B cell (primary cell): ENCODE measurements around the gene MDK. TPM values are rescaled to one million over a fixed set of nuclear protein-coding genes. Genes with fewer than 3 reads are reported as not detected.

Experiments
- ATAC-seq: fragments of 200-7000 bp; cut with Tn5 transposase; one replicate; pipeline ENCODE4 v1.10.0; 2021; ENCODE audit warnings: low read depth, mild to moderate bottlenecking, moderate number of reproducible peaks, moderate library complexity
- CTCF ChIA-PET: fragments of 350-600 bp; sonication (Branson Sonifier 250); formaldehyde crosslinking; loops from one replicate; lab custom pipeline; 2021; ENCODE audit warnings: antibody characterized with exemption, inconsistent platforms; lab: Charles Lee
- POLR2A ChIA-PET: fragments of 350-600 bp; sonication (Branson Sonifier 250); formaldehyde crosslinking; loops from one replicate; lab custom pipeline; 2021; ENCODE audit warnings: antibody characterized with exemption; lab: Charles Lee
- DNase-seq: peaks from one replicate; pipeline ENCODE4 v3.0.0; 2013
- H2AFZ ChIP-seq: 2 replicates; pipeline ENCODE4 v1.6.1; 2012; ENCODE audit warnings: mild to moderate bottlenecking, low read depth, low read length; ENCODE audit not compliant: insufficient read depth, poor library complexity, severe bottlenecking
- H3K27ac ChIP-seq, 2 donors: 1 replicate in 1 of 2; 2 replicates in 1 of 2; pipeline ENCODE4 v1.5.1; 2012 to 2013; ENCODE audit warnings: low read length in 2 of 2, mild to moderate bottlenecking in 2 of 2, moderate library complexity in 1 of 2
- H3K27me3 ChIP-seq, 4 experiments: fragments of 200-600 bp in 1 of 4; sonication (generic) in 1 of 4; replicated peaks in 1 of 4; 1 replicate in 2 of 4; 2 replicates in 2 of 4; pipeline versions ENCODE4 v1.6.1 to v1.7.0; 2013 to 2016; ENCODE audit warnings: low read length in 3 of 4, mild to moderate bottlenecking in 2 of 4, mixed read lengths in 1 of 4, moderate library complexity in 1 of 4; ENCODE audit not compliant: insufficient read depth in 4 of 4, control insufficient read depth in 3 of 4; ENCODE audit errors: control extremely low read depth in 1 of 4
- H3K36me3 ChIP-seq, 2 experiments: replicated peaks in 1 of 2; 1 replicate in 1 of 2; 2 replicates in 1 of 2; pipeline versions ENCODE4 v1.6.1 to v1.7.1; 2013; ENCODE audit warnings: low read length in 1 of 2; ENCODE audit not compliant: insufficient read depth in 2 of 2, control insufficient read depth in 1 of 2; ENCODE audit errors: control extremely low read depth in 1 of 2, extremely low read depth in 1 of 2
- H3K4me1 ChIP-seq, 2 donors: fragments of 200-600 bp in 1 of 2; sonication (generic) in 1 of 2; 1 replicate in 1 of 2; 2 replicates in 1 of 2; pipeline versions ENCODE4 v1.5.1 to v1.6.1; 2013 to 2017; ENCODE audit warnings: low read length in 2 of 2; ENCODE audit not compliant: control insufficient read depth in 2 of 2, insufficient read depth in 2 of 2
- H3K4me2 ChIP-seq: replicated peaks from 2 replicates; pipeline ENCODE3; 2012; ENCODE audit warnings: mild to moderate bottlenecking, low read depth, low read length; ENCODE audit not compliant: poor library complexity, severe bottlenecking
- H3K4me3 ChIP-seq, 5 experiments: fragments of 200-600 bp in 1 of 5; sonication (generic) in 1 of 5; 1 replicate in 3 of 5; 2 replicates in 2 of 5; pipeline versions ENCODE4 v1.5.1 to v1.7.0; 2011 to 2016; ENCODE audit warnings: low read length in 4 of 5, mild to moderate bottlenecking in 4 of 5, low read depth in 2 of 5, control low read depth in 1 of 5, moderate library complexity in 1 of 5; ENCODE audit not compliant: insufficient read depth in 1 of 5; ENCODE audit errors: control extremely low read depth in 1 of 5, extremely low read depth in 1 of 5
- H3K79me2 ChIP-seq: fragments of 200-600 bp; sonication (generic); one replicate; pipeline ENCODE4 v1.6.0; 2016; ENCODE audit warnings: low read length; ENCODE audit not compliant: control insufficient read depth, insufficient read depth
- H3K9ac ChIP-seq: fragments of 200-600 bp; sonication (generic); 2 replicates; pipeline ENCODE4 v1.6.1; 2017; ENCODE audit warnings: mild to moderate bottlenecking, low read length, moderate library complexity
- H3K9me3 ChIP-seq, 3 donors: one replicate each; pipeline versions ENCODE4 v1.6.1 to v1.7.1; 2013; ENCODE audit warnings: low read length in 2 of 3; ENCODE audit not compliant: control insufficient read depth in 2 of 3, insufficient read depth in 1 of 3; ENCODE audit errors: control extremely low read depth in 1 of 3
- H4K20me1 ChIP-seq: 2 replicates; pipeline ENCODE4 v1.6.0; 2012; ENCODE audit warnings: mild to moderate bottlenecking, low read length; ENCODE audit not compliant: insufficient read depth, control insufficient read depth, poor library complexity, severe bottlenecking
- H3K27ac Mint-ChIP-seq: one replicate; pipeline ENCODE4 v1.8.0; 2021; ENCODE audit warnings: mixed read lengths
- H3K27me3 Mint-ChIP-seq: one replicate; pipeline ENCODE4 v1.8.0; 2021; ENCODE audit warnings: mixed read lengths
- H3K4me1 Mint-ChIP-seq: one replicate; pipeline ENCODE4 v1.8.0; 2021; ENCODE audit warnings: mixed read lengths
- H3K4me3 Mint-ChIP-seq: one replicate; pipeline ENCODE4 v1.8.0; 2021; ENCODE audit warnings: mixed read lengths
- H3K9me3 Mint-ChIP-seq: one replicate; pipeline ENCODE4 v1.8.0; 2022; ENCODE audit warnings: mixed read lengths; ENCODE audit not compliant: insufficient read depth
- EZH2 ChIP-seq: IDR thresholded peaks from 2 replicates; pipeline ENCODE4 v1.6.1; 2012; ENCODE audit warnings: borderline replicate concordance, low read depth, mild to moderate bottlenecking, moderate library complexity, low read length; ENCODE audit not compliant: insufficient read depth, poor library complexity, severe bottlenecking
- WGBS: methylation state at CpG from one replicate; pipeline ENCODE4 v1.1.5; 2013; ENCODE audit warnings: missing lambda C conversion rate; ENCODE audit not compliant: insufficient coverage; 5-methylcytosine and 5-hydroxymethylcytosine counted together
- intact Hi-C: fragments of 100-400 bp; cut with micrococcal nuclease; formaldehyde crosslinking; loops from one replicate; pipeline ENCODE4 v1.10.0; 2022
- polyA plus RNA-seq: library from polyadenylated mRNA; depleted of rRNA; stranded (reverse); fragments of >200 nt; gene quantifications from 2 replicates; pipeline ENCODE4 v1.2.3, GENCODE V29; 2012
- total RNA-seq, 2 donors: library from RNA; stranded (reverse); fragments of 120-200 nt in 1 of 2; gene quantifications; 1 replicate in 1 of 2; 2 replicates in 1 of 2; pipeline versions ENCODE4 v1.2.3 to v1.2.4, GENCODE V29; 2013 to 2022
- TF ChIP-seq, protein P1 (sequence below): fragments of 200-600 bp; IDR thresholded peaks from one replicate; pipeline ENCODE4 v1.8.0; 2022; ENCODE audit warnings: antibody characterized with exemption, mild to moderate bottlenecking

The MDK gene
- total and polyA plus RNA-seq, 2 donors (not counting 1 experiment from before 2014, with no cell fraction given) = 1.5 to 2.6 TPM

DNA sequence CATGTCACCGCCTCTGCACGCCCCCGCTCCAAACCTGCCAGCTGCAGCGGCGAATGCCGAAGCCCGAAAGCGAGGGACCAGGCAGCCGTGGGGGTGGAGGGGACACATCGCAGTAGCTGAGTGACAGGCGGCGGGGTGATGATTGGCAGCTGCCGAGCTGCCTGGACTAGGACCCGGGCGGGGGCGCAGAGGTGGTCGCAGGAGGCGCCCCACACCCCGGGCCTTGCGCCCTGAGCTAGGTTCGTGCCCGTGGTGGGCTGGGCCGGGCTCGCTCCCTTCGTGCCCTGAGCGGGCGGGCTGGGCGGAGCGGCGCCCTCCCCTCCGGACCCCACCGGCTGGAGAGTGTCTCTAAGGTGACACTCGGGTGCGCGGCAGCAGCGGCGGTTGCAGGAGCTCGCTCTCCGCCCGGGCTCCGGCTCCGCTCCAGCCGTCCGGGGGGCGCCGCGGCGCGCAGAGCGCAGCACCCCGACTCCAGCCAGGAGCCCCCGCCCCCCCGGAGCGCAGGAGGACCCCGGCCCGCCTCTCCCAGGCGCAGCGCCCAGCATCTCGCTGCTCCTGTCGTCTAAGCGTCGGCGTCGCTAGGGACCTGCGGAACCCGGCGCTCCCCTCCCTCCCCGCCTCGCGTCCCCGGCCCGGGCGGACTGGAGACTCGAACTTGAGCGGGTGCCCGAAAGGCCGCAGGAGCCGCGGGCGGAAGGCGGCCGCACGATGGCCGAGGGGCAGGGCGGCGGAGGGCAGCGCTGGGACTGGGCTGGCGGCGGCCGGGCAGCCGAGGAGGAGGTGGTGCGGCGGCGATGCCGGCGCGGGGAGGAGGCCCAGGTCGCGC is 48.7 kb upstream of the MDK start:
- H3K9me3 Mint-ChIP-seq = no peaks in the 10 kb centered on the region
- peak; percentile 10 for TF ChIP-seq EZH2
- TF ChIP-seq, protein P1, sequence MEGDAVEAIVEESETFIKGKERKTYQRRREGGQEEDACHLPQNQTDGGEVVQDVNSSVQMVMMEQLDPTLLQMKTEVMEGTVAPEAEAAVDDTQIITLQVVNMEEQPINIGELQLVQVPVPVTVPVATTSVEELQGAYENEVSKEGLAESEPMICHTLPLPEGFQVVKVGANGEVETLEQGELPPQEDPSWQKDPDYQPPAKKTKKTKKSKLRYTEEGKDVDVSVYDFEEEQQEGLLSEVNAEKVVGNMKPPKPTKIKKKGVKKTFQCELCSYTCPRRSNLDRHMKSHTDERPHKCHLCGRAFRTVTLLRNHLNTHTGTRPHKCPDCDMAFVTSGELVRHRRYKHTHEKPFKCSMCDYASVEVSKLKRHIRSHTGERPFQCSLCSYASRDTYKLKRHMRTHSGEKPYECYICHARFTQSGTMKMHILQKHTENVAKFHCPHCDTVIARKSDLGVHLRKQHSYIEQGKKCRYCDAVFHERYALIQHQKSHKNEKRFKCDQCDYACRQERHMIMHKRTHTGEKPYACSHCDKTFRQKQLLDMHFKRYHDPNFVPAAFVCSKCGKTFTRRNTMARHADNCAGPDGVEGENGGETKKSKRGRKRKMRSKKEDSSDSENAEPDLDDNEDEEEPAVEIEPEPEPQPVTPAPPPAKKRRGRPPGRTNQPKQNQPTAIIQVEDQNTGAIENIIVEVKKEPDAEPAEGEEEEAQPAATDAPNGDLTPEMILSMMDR = no peak
- Histone ChIP-seq H3K4me1 (peaks cover 12 to 19% of the 10 kb centered on the region in 2 donors), H3K4me3 (peak overlapping the region in 3 of 5 experiments; percentile 33 to 58 (median 41)), H3K9me3 (peaks cover 0 to 9% (median 0%) of the 10 kb centered on the region in 3 donors), H3K9ac (peak overlapping the region; percentile 57), H2AFZ (peak overlapping the region; percentile 66), H3K79me2 (no peaks in the 10 kb centered on the region), H3K4me2 (peak overlapping the region; percentile 92), H3K36me3 (no peaks in the 10 kb centered on the region), H3K27me3 (peaks cover 0 to 70% (median 40%) of the 10 kb centered on the region in 4 experiments), H4K20me1 (no peaks in the 10 kb centered on the region), H3K27ac (no peak overlapping the region)
- no peak overlapping the region for H3K27ac Mint-ChIP-seq
- ATAC-seq (peak; percentile 31), DNase-seq (peak; percentile 46)
- intact Hi-C loops = no loop called here
- peaks cover 66% of the 10 kb centered on the region for H3K27me3 Mint-ChIP-seq
- H3K4me3 Mint-ChIP-seq = peak overlapping the region; percentile 80
- ChIA-PET CTCF (interaction anchor here (1.1 to 1.3 kb wide), 2 partner anchors 19 to 21 kb away, joined by 3 to 4 read pairs; no protein-coding TSS in a partner anchor), POLR2A (no interaction called here)
- H3K4me1 Mint-ChIP-seq = peaks cover 13% of the 10 kb centered on the region
- WGBS = 1% methylated on average over 99 of the region's 99 CpGs

DNA sequence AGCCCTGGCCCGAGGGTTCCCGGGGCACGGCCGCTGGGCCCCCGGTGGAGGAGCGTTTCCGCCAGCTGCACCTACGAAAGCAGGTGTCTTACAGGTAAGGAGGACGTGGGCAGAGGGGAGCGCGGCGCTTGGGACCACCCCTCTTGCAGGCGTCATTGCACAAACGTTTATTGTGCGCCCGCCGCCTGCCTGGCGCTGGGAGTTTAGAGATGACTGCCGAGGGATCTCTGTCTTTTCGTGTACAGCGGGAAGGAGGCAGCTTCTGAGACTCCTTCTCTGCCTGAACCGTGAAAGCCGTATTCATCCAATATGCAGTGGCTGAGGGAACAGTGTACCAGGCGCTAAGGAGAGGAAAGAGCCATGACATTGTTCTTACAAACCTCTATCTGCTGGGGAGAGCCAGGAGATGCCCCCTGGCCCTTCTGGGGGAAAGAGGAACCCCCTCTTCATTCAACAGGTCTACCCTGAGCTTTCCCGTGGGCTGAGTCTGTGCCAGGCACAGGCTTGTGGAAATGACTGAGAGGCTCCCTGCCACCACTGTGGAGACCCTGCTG is 48.0 kb upstream of the MDK start:
- Mint-ChIP-seq H3K4me1 (peaks cover 13% of the 10 kb centered on the region), H3K27ac (no peak overlapping the region), H3K9me3 (no peaks in the 10 kb centered on the region), H3K27me3 (peaks cover 69% of the 10 kb centered on the region), H3K4me3 (peak overlapping the region; percentile 80)
- H3K27me3 ChIP-seq = peaks cover 0 to 75% (median 40%) of the 10 kb centered on the region in 4 experiments
- H3K9ac ChIP-seq = peak overlapping the region; percentile 57
- 2% methylated on average over 24 of the region's 25 CpGs for WGBS
- H3K9me3 ChIP-seq = peaks cover 0 to 9% (median 0%) of the 10 kb centered on the region in 3 donors
- TF ChIP-seq EZH2 = no peak
- TF ChIP-seq, protein P1 = no peak
- H2AFZ ChIP-seq = peak overlapping the region; percentile 66
- DNase-seq = peak; percentile 40
- no peaks in the 10 kb centered on the region for H3K36me3 ChIP-seq
- intact Hi-C loops = no loop called here
- CTCF ChIA-PET = interaction anchor here (1.3 kb wide), 1 partner anchor 20 kb away, joined by 4 read pairs; no protein-coding TSS in a partner anchor
- H3K79me2 ChIP-seq = no peaks in the 10 kb centered on the region
- H4K20me1 ChIP-seq = no peaks in the 10 kb centered on the region
- H3K4me3 ChIP-seq = peak overlapping the region in 3 of 5 experiments; percentile 33 to 58 (median 41)
- H3K4me2 ChIP-seq = peak overlapping the region; percentile 92
- no peak overlapping the region for H3K27ac ChIP-seq
- POLR2A ChIA-PET = no interaction called here
- ATAC-seq = no peak
- peaks cover 12 to 19% of the 10 kb centered on the region in 2 donors for H3K4me1 ChIP-seq
